GM18517 (cell line): ENCODE results near the gene WDR74.
"Not testable (repeated sequence)": the region's sequence is repeated elsewhere in the genome, so short reads cannot be mapped to it uniquely, and the experiment has no call there.

ENCODE experiments used
- ATAC-seq: cut with Tn5 transposase; IDR thresholded peaks from one replicate; pipeline ENCODE4 v1.9.1; 2021; ENCODE audit warnings: mild to moderate bottlenecking, moderate library complexity; ENCODE audit not compliant: unreplicated experiment

The WDR74 gene

DNA sequence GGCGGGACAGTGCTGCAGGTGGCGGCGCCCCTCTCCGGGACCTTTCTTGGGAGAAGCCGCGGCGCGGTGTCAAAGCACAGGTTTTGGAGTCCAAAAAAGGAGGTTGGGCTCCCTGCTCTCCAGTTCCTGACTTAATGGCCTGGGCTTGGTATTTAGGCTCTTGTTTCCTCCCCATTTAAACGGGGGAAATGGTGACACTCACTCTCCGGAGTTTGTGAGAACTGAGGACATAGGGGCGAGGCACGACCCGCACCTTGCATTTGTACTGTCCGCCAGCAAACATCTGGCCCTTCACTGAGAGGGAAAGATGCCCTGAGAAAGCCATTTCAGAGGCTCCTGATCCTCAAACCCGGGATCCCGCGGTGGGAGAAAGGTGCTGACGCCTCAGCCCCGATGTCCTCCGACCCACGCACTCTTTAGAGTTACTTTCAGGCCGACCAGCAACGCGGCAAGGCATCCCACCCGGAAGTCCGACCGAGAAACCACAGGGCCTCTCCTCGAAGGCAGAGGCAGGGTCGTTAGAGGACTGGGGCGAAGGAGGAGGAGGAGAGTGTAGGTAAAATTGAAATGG, 2.9 kb upstream of the WDR74 start:
- ATAC-seq = no peak

DNA sequence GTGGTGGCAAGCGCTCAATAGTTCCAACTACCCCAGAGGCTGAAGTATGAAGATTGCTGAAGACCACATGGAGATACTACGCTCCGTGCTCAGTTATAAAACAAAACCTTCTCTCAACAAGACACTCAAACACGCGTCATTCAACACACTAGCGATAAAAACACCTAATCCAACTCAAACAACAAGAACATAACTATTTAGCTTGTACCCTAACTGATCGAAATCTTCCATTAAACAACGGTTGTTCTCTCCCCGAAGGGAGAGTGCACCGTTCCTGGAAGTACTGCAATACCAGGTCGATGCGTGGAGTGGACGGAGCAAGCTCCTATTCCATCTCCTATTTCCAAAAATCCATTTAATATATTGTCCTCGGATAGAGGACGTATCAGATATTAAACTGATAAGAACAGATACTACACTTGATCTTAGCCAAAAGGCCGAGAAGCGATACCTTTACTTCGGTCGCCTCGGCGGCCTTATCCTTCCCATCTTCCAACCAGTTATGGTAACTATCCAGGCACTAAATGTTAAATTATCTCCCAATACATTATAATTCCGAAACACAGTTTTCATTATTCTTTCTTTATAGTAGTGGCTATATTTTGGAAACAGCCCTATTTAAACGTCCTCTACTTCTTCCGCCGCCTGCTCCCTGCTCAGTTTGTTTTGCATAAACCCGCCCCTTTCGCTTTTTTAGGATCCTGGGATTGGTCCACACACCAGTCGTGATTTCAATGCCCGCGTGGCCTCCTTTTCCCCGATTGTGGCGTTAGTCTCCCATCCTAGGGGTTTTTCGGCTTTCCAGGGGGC, 2.2 kb upstream of the WDR74 start:
- ATAC-seq = peak; percentile 57

- ATAC-seq = not testable (repeated sequence)
Observed at GRCh38 chr11:62840721-62841360, 1.5 kb upstream of the WDR74 start.

DNA sequence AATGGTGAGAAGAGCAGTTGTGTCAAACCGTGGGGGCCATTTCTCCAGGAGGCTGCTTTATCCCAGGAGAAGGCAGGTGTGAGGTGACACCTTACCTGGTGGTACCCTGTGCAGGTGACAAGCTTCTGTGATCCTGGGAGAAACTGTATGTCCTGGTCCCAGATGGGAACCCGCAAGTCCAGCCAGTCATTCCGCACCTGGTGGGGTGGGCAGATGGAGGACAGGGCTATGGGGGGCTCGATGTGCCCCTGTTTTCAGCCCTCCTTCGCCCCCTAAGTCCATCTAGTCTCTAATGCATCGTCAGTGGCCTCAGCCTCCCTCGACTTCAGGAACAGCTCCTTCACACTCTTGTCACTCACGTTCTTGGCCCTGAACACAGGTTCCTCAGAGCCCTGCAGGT, 4.1 kb downstream of the WDR74 start:
- ATAC-seq = no peak

- peak; percentile 8 for ATAC-seq
Observed at GRCh38 chr11:62832336-62833234, 6.8 kb downstream of the WDR74 start, which contains the start of gene TEX54. Gene TEX54 (minus strand): TSS chr11:62832841.

GRCh38 chr11:62831520-62832335, 7.7 kb downstream of the WDR74 start, which contains the start of gene STX5:
Gene STX5 (minus strand): TSS chr11:62832051. CDS start chr11:62831243, 808 bp downstream.
- ATAC-seq = peak; percentile 60

- ATAC-seq = no peak
Observed at GRCh38 chr11:62830904-62831519, 8.4 kb downstream of the WDR74 start.

GRCh38 chr11:62828130-62828529, 11.3 kb downstream of the WDR74 start:
- not testable (repeated sequence) for ATAC-seq

- no peak for ATAC-seq
Observed at GRCh38 chr11:62823677-62824076, 15.7 kb downstream of the WDR74 start.

GRCh38 chr11:62817129-62817528, 22.3 kb downstream of the WDR74 start:
- no peak for ATAC-seq

DNA sequence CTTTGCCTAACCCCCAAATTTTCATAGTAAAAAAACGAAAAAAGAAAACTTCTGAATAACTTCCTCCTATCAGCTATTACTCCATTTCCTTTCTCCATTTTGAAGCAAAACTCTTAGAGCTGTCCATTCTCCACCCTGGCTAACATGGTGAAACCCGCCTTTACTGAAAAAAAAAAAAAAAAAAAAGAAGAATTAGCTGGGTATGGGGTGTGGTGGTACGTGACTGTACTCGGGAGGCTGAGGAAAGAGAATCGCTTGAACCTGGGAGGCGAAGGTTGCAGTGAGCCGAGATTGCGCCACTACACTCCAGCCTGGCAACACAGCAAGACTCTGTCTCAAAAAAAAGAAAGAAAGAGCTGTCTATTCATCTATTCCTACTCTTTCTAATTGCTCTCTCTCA, 22.8 kb downstream of the WDR74 start:
- no peak for ATAC-seq

DNA sequence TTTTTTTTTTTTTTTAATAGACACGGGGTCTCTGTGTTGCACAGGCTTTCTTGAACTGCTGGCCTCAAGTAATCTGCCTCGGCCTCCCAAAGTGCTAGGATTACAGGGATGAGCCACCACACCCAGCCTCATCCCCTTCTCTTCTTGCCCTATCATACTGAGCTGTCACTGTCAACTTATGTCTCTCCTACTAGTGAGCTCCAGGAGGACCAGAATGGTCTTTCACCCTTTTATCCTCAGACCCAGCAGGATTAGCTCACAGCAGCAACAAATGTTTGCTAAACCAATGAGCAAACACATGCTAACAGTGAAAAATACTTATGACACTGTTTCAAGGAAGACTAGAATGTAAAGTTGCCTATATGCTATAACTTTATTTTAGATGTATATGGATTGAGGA, 27.7 kb downstream of the WDR74 start:
- no peak for ATAC-seq

GRCh38 chr11:62810748-62811147, 28.6 kb downstream of the WDR74 start:
- no peak for ATAC-seq

- no peak for ATAC-seq
Observed at GRCh38 chr11:62806611-62807121, 32.7 kb downstream of the WDR74 start.

DNA sequence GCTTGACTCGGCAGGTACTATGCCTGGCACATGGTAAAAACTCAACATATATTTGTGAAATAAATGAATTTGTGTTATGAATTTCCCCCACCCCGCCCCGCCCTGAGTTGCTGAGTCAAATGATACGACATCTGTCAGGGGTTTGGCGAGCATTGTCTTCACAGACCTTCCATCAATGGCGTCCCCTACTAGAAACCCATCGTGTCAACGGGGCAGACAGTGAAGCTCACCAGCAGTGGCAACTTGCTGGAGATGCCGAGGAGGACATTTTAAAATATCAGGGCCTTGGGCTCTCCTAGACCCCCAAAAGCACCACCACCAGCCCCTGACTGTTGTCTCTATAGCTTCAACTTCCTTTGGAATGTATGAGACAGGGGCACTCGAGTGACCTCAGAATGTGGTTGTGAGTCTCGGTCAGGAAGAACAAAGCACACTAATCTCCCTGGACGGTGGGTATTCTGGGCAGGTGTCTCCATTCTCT, 33.4 kb downstream of the WDR74 start:
- no peak for ATAC-seq

- peak; percentile 81 for ATAC-seq
Observed at GRCh38 chr11:62805076-62805892, 34.1 kb downstream of the WDR74 start, which contains the start of gene NXF1. Gene NXF1 (minus strand): TSS chr11:62805440. CDS start chr11:62805356, 84 bp downstream.

- no peak for ATAC-seq
Observed at GRCh38 chr11:62804310-62805075, 34.9 kb downstream of the WDR74 start.
